Adipocyte (in vitro differentiated cells): ENCODE data around the gene TMEM60.

Experiments used
- DNase-seq: peaks from one replicate; pipeline ENCODE4 v3.0.0-alpha.2; 2015; ENCODE audit warnings: low read depth
- H3K27me3 ChIP-seq: replicated peaks from 2 replicates; pipeline ENCODE4 v1.7.0; 2013; ENCODE audit warnings: mild to moderate bottlenecking, low read length, moderate library complexity; ENCODE audit not compliant: control insufficient read depth, insufficient read depth
- H3K36me3 ChIP-seq: 2 replicates; pipeline ENCODE4 v1.7.0; 2013; ENCODE audit warnings: low read length, mild to moderate bottlenecking, moderate library complexity; ENCODE audit not compliant: control insufficient read depth, insufficient read depth, severe bottlenecking
- H3K4me1 ChIP-seq: 2 replicates; pipeline ENCODE4 v1.7.0; 2013; ENCODE audit warnings: mild to moderate bottlenecking, low read length, moderate library complexity; ENCODE audit not compliant: control insufficient read depth, insufficient read depth
- H3K4me3 ChIP-seq: 2 replicates; pipeline ENCODE4 v1.7.0; 2013; ENCODE audit warnings: mild to moderate bottlenecking, low read length, moderate library complexity
- H3K9ac ChIP-seq: 2 replicates; pipeline ENCODE4 v1.7.0; 2013; ENCODE audit warnings: mild to moderate bottlenecking, low read length, moderate library complexity
- H3K9me3 ChIP-seq: 2 replicates; pipeline ENCODE4 v1.7.0; 2013; ENCODE audit warnings: mild to moderate bottlenecking, low read length, moderate library complexity; ENCODE audit not compliant: control insufficient read depth

The TMEM60 gene

DNA sequence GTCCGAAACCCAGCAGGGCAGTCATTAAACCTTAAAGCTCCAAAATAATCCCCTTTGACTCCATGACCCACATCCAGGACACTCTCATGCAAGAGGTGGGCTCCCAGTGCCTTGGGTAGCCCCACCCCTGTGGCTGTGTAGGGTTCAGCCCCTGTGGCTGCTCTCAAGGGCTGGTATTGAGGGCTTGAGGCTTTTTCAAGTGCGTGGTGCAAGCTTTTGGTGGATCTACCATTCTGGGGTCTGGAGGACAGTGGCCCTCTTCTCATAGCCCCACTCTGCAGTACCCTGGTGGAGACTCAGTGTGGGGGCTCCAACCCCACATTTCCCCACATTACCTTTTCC, 51.4 kb downstream of the TMEM60 start:
- H3K9me3 ChIP-seq = no peaks in the 10 kb centered on the region
- H3K36me3 ChIP-seq = peaks cover 6% of the 10 kb centered on the region
- H3K9ac ChIP-seq = no peak overlapping the region
- no peaks in the 10 kb centered on the region for H3K27me3 ChIP-seq
- H3K4me1 ChIP-seq = peaks cover 7% of the 10 kb centered on the region
- DNase-seq = no peak
- H3K4me3 ChIP-seq = no peak overlapping the region

DNA sequence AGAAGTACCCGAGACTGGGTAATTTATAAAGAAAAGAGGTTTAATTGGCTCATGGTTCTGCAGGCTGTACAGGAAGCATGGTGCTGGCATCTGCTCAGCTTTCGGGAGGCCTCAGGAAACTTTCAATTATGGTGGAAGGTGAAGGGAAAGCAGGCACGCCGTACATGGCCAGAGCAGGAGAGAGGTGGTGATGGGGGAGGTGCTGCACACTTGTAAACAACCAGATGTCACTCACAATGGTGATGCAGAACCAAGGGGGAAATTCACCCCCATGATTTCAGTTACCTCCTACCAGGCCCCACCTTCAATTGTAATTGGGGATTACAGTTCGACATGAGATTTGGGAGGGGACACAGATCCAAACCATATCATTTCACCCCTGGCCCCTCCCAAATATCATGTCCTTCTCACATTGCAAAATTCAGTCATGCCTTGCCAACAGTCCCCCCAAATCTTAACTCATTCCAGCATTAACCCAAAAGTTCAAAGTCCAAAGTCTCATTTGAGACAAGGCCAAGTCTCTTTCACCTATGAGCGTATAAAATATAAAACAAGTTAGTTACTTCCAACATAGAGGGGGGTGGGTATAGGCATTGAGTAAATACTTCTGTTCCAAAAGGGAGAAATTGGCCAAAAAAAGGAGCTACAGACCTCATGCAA, 51.9 kb downstream of the TMEM60 start:
- Histone ChIP-seq H3K9me3 (no peaks in the 10 kb centered on the region), H3K4me3 (no peak overlapping the region), H3K4me1 (peaks cover 9% of the 10 kb centered on the region), H3K36me3 (peaks cover 6% of the 10 kb centered on the region), H3K27me3 (no peaks in the 10 kb centered on the region), H3K9ac (no peak overlapping the region)
- no peak for DNase-seq

DNA sequence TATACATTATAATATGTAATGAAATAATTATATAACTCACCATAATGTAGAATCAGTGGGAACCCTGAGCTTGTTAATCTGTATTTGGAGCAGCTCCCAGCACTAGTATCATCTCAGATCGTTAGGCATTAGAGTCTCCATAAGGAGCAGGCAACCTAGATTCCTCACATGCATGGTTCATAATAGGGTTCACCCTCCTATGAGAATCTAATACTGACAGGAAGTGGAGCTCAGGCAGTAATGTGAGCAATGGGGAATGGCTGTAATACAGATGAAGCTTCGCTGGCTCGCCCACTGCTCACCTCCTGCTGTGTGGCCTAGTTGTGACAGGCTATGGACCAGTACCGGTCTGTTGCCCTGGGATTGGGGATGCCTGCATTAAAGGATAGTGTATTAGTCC, 52.5 kb downstream of the TMEM60 start:
- H3K4me3 ChIP-seq = no peak overlapping the region
- H3K4me1 ChIP-seq = peaks cover 9% of the 10 kb centered on the region
- H3K9ac ChIP-seq = no peak overlapping the region
- no peaks in the 10 kb centered on the region for H3K27me3 ChIP-seq
- peaks cover 6% of the 10 kb centered on the region for H3K36me3 ChIP-seq
- no peak for DNase-seq
- no peaks in the 10 kb centered on the region for H3K9me3 ChIP-seq
